Posterior vena cava (tissue), 2 donors: ENCODE data around the gene C16orf96. TPM values are rescaled to one million over a fixed set of nuclear protein-coding genes. Genes with fewer than 3 reads are reported as not detected.

Source experiments
- DNase-seq: peaks from one replicate; pipeline ENCODE4 v3.0.0-alpha.2; 2020; ENCODE audit warnings: low spot score
- intact Hi-C, 2 donors: fragments of 100-400 bp; cut with DNase I; formaldehyde crosslinking; loops; one replicate each; pipeline versions ENCODE4 v1.14.1 to v1.14.2; 2022 to 2023
- long read RNA-seq, 2 donors: library from polyadenylated mRNA; unstranded; transcript quantifications; one replicate each; pipeline ENCODE4 v2.0.0, GENCODE V29; 2020 to 2021
- total RNA-seq, 2 donors: library from RNA; stranded (reverse); fragmentation: NEBNext Ultra II Directional; extraction: Animal tissue kit (Norgen Biotek cat#: 25700); gene quantifications; one replicate each; pipeline ENCODE4 v1.2.1, GENCODE V29; 2021
- donor health status: DM: yes; HTN: yes; CAD: no.
- donor health status: DM: yes; HTN: yes; CAD: no.

Gene C16orf96
- under 1 TPM; 0.09 to 0.10 TPM for total RNA-seq
- long read RNA-seq, donor 1: 0 reads
- long read RNA-seq, donor 2, partial matches to known transcripts: 0 of 2 reads
- long read RNA-seq, donor 2, other reads (novel, unspliced or antisense): 2 of 2 reads

DNA sequence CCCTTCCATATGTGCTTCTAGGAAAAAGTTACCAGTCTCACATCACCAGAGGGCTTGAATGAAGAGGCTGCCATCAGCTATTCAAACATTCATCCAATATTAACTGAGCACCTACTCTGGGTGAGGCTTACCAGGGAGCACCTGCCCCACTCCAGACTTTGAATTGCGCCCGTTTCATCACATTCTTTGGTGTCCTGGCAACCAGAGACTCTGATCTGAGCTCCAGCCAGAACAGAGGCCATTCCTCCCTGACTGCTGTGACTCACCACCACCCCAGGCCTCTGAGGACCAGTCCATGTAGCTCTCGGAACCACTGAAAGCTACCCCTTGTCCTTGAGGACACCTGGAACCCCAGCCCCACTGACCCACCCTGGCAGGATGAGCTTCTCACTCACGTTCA, at the start of gene C16orf96:
C16orf96 (plus strand) TSS at position 229 of the 400 bp plus-strand sequence; CDS start at position 379, 150 bp downstream.
- intact Hi-C loops: no loop called here
- no peak for DNase-seq

GRCh38 chr16:4506450-4506849, 49.7 kb upstream of the C16orf96 start:
- intact Hi-C loops: loop anchor here in 1 of 2 donors (5.0 kb wide), 1 partner anchor 41 kb away; no protein-coding TSS in a partner anchor
- no peak for DNase-seq

GRCh38 chr16:4507588-4508345, 48.4 kb upstream of the C16orf96 start:
- intact Hi-C loops: loop anchor here in 1 of 2 donors (5.0 kb wide), 1 partner anchor 40 kb away; no protein-coding TSS in a partner anchor
- no peak for DNase-seq

GRCh38 chr16:4508806-4509205, 47.3 kb upstream of the C16orf96 start:
- DNase-seq: no peak
- intact Hi-C loops: loop anchor here in 1 of 2 donors (5.0 kb wide), 1 partner anchor 38 kb away; no protein-coding TSS in a partner anchor

DNA sequence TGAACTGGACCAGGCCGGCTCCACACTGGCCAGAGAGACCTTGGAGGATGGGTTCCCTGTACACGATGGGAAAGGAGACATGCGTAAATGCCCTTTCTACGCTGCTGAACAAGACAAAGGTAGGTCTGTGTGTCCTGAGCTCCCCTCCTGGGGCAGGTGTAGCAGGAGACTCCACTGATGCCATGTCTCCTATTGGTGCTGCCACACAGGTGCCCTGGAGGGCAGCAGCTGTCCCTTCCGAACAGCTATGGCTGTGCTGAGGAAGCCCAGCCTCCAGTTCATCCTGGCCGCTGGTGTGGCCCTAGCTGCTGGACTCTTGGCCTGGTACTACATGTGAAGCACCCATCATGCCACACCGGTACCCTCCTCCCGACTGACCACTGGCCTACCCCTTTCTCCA, 46.7 kb upstream of the C16orf96 start:
- intact Hi-C loops: loop anchor here in 1 of 2 donors (5.0 kb wide), 1 partner anchor 38 kb away; no protein-coding TSS in a partner anchor
- no peak for DNase-seq

GRCh38 chr16:4510131-4510530, 46.0 kb upstream of the C16orf96 start:
- no peak for DNase-seq
- intact Hi-C loops: no loop called here

GRCh38 chr16:4510747-4511426, 45.3 kb upstream of the C16orf96 start:
- intact Hi-C loops: no loop called here
- no peak for DNase-seq

DNA sequence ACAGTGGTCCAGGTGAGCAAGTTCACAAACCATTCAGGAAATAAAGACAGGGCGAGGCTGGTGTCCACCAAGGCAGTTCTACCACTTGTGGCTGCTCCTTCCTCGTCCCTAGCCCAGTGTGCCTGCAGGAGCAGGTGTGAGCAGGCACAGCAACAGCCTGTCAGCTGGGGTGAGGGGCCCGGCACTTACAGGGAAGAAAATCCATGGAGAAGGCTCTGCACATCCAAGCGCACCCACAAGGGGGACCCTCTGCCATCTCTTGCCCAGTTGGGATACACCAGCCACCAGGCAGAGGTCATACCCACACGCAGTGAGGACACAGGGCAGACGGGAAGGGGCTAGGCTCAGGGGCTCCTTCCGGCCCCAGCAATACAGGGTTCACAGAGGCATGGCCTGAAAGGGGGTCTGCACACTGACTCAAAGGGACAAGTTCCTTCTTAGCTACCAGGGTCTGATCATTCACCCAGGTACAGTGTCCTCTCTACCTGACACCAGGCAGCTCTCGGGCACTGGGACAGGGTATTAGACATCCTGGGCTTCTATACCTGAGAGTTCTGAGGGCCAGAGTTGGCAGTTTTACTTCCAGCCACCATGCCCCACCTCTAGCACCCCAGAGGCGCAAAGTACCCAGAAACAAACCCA, 44.6 kb upstream of the C16orf96 start:
- intact Hi-C loops: no loop called here

DNA sequence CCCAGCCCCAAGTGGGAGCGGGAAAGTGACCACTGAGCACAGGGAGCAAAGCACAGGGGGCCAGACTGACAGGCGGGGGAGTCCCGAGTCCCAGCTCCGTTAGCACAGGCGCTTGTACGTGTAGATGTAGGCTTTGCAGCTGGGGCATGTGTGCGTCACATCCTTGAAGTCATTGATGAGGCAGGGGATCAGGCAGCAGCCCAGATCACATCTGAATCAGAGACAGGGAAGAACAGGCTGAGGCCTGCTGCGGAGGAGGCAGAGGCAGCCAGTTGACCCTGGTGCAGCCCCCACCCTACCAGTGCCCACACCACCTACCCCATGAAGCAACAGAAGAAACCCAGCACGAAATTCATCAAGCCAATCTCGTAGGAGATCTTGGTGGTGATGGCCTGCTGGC, 43.7 kb upstream of the C16orf96 start:
- intact Hi-C loops: no loop called here
- no peak for DNase-seq

More for the DNA sequence above, 44.6 kb upstream of the C16orf96 start:
- no peak for DNase-seq

- intact Hi-C loops: no loop called here
- no peak for DNase-seq
Observed at GRCh38 chr16:4513086-4513860, 42.9 kb upstream of the C16orf96 start.

GRCh38 chr16:4513881-4514280, 42.3 kb upstream of the C16orf96 start:
- intact Hi-C loops: no loop called here
- no peak for DNase-seq

GRCh38 chr16:4514606-4515005, 41.5 kb upstream of the C16orf96 start:
- intact Hi-C loops: no loop called here
- no peak for DNase-seq

DNA sequence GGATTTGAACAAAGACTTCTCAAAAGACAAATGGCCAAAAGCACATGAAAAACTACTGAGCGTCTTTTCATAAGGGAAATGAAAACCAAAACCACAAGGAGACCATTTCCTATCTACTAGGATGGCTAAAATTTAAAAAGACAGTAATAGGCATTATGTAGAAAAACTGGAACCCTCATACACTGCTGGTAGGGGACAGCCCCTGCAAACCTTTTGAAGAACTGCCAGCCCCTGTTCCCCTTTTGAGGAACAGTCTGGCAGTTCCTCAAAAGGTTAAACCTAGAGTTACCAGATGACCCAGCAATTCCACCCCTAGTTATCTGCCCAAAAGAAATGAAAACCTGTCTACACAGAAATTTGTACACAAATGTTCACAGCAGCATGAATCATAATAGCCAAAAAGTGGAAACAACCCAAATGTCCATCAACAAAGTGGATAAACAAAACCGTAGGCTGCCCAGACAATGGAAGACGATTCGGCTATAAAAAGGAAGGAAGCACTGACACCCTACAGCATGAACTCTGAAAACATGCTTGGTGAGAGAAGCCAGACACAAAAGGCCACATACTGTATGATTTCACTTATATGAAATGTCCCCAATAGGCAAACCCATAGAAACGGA, 40.4 kb upstream of the C16orf96 start:
- intact Hi-C loops: no loop called here

GRCh38 chr16:4517812-4518680, 38.1 kb upstream of the C16orf96 start:
- intact Hi-C loops: no loop called here
- no peak for DNase-seq

More for the DNA sequence above, 40.4 kb upstream of the C16orf96 start:
- DNase-seq: no peak

DNA sequence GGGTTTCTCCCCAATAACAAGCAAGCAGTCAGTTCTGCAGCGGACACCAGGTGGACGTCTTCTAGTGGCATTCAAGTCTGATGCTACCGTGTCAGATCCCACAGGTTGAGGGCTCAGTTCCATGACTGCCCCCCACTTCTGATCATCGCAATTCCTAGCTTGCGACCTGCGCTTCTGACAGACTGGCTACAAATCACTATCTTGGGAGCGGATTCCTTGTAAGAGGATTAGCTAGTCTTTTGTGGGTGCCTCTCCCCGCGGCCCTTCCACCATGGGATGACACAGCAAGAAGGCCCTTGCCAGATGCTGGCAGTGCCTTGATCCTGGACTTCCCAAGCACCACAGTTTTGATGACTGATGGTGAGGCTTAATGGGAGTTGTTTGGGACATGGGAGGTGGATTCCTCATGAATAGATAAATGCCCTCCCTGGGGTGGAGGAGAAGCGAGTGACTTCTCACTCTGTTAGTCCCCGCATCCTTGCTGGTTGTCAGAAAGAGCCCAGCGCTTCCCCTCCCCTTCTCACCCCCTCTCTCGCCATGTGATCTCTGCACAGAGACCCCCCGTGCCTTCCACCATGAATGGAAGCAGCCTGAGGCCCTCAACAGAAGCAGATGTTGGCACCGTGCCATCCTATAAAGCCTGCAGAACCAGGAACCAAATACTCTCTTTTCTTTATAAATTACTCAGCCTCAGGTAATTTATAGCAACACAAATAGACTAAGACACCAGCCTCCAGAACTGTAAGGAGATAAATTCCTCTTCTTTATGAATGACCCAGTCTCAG, 36.7 kb upstream of the C16orf96 start:
- no peak for DNase-seq
- intact Hi-C loops: no loop called here

GRCh38 chr16:4520913-4521312, 35.2 kb upstream of the C16orf96 start:
- DNase-seq: no peak
- intact Hi-C loops: no loop called here

DNA sequence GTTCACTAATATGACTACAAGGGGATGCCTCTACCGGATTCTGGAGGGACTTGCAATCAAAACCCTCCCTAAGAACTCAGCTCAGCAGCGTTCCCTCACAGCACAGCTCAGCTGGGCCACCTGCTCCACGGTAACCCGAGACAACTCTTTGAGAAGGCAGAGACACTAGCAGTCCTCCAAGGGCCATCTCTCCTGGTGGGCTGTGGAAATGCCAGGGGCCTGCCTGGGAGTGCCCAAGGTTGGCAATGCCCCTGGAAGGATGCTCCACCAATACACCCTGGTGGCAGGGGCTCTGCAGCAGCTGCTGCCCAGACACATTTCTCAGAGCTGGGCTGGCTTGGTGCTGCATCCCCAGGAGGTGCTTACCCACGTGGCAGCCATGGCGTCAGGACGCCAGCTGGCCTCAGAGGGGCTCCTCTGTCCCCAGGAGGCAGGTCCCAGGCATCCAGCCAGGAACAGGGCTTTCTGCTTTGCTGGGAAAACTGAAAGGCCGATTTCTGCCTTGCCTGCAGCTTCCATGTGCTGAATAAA, 34.0 kb upstream of the C16orf96 start:
- intact Hi-C loops: no loop called here
- no peak for DNase-seq
